Muscle of leg (tissue), 11 donors: ENCODE data around the gene ARHGEF10L. TPM values are rescaled to one million over a fixed set of nuclear protein-coding genes. Genes with fewer than 3 reads are reported as not detected.

Source experiments
- DNase-seq: peaks from one replicate; pipeline ENCODE4 v3.0.0; 2013
- H3K27ac ChIP-seq: one replicate; pipeline ENCODE4 v1.5.1; 2013; ENCODE audit warnings: mild to moderate bottlenecking, low read length, control low read depth
- H3K27me3 ChIP-seq: one replicate; pipeline ENCODE4 v1.6.1; 2013; ENCODE audit warnings: low read length; ENCODE audit not compliant: control insufficient read depth, insufficient read depth
- H3K36me3 ChIP-seq: one replicate; pipeline ENCODE4 v1.6.1; 2013; ENCODE audit warnings: low read length; ENCODE audit not compliant: control insufficient read depth, insufficient read depth
- H3K4me1 ChIP-seq: one replicate; pipeline ENCODE4 v1.6.1; 2013; ENCODE audit warnings: low read length; ENCODE audit not compliant: control insufficient read depth, insufficient read depth
- H3K4me3 ChIP-seq: one replicate; pipeline ENCODE4 v1.5.1; 2013; ENCODE audit warnings: low read length, control low read depth
- H3K9me3 ChIP-seq: replicated peaks from 2 replicates; pipeline ENCODE4 v1.6.1; 2013; ENCODE audit warnings: low read depth, low read length; ENCODE audit not compliant: control insufficient read depth
- WGBS: methylation state at CpG from one replicate; pipeline ENCODE4 v1.1.5; 2013; ENCODE audit warnings: missing lambda C conversion rate; ENCODE audit not compliant: insufficient coverage; 5-methylcytosine and 5-hydroxymethylcytosine counted together
- polyA plus RNA-seq, 8 donors: library from polyadenylated mRNA; unstranded; fragments of 120-200 nt; gene quantifications; one replicate each; pipeline versions ENCODE4 v1.2.1 to v1.2.3, GENCODE V29; 2013; ENCODE audit warnings: inconsistent platforms in 1 of 8, low replicate concordance in 1 of 8; ENCODE audit not compliant: insufficient read length in 8 of 8, insufficient read depth in 1 of 8
- total RNA-seq: library from RNA; stranded (reverse); fragments of 120-200 nt; gene quantifications from one replicate; pipeline ENCODE4 v1.2.4, GENCODE V29; 2013

ARHGEF10L gene
- total and polyA plus RNA-seq, 9 donors = 14.1 to 24.5 (median 22.4) TPM

GRCh38 chr1:17732475-17732874, 193.0 kb downstream of the ARHGEF10L start:
- Histone ChIP-seq H3K27ac (no peak overlapping the region), H3K27me3 (peaks cover 8% of the 10 kb centered on the region), H3K4me1 (no peaks in the 10 kb centered on the region), H3K9me3 (no peaks in the 10 kb centered on the region), H3K4me3 (no peak overlapping the region), H3K36me3 (no peaks in the 10 kb centered on the region)
- DNase-seq = no peak
- WGBS = 76% methylated on average over 2 of the region's 2 CpGs

GRCh38 chr1:17733661-17734060, 194.2 kb downstream of the ARHGEF10L start:
- no peak overlapping the region for H3K27ac ChIP-seq
- H3K9me3 ChIP-seq = no peaks in the 10 kb centered on the region
- H3K4me1 ChIP-seq = no peaks in the 10 kb centered on the region
- no peak overlapping the region for H3K4me3 ChIP-seq
- WGBS = 38% methylated on average over 19 of the region's 21 CpGs
- peaks cover 8% of the 10 kb centered on the region for H3K27me3 ChIP-seq
- no peaks in the 10 kb centered on the region for H3K36me3 ChIP-seq
- no peak for DNase-seq

GRCh38 chr1:17734609-17735008, 195.1 kb downstream of the ARHGEF10L start:
- H3K4me1 ChIP-seq = no peaks in the 10 kb centered on the region
- DNase-seq = no peak
- no peaks in the 10 kb centered on the region for H3K9me3 ChIP-seq
- H3K27ac ChIP-seq = no peak overlapping the region
- H3K36me3 ChIP-seq = no peaks in the 10 kb centered on the region
- no CpG with 5 or more reads among the region's 7 CpGs for WGBS
- no peak overlapping the region for H3K4me3 ChIP-seq
- peaks cover 4% of the 10 kb centered on the region for H3K27me3 ChIP-seq

- no peaks in the 10 kb centered on the region for H3K4me1 ChIP-seq
- no peak overlapping the region for H3K4me3 ChIP-seq
- peaks cover 4% of the 10 kb centered on the region for H3K27me3 ChIP-seq
- WGBS = 85% methylated on average over 2 of the region's 2 CpGs
- DNase-seq = no peak
- no peak overlapping the region for H3K27ac ChIP-seq
- no peaks in the 10 kb centered on the region for H3K9me3 ChIP-seq
- no peaks in the 10 kb centered on the region for H3K36me3 ChIP-seq
These were observed 195.8 kb downstream of the ARHGEF10L start for GRCh38 chr1:17735348-17735747.

GRCh38 chr1:17735793-17736192, 196.3 kb downstream of the ARHGEF10L start:
- Histone ChIP-seq H3K4me1 (no peaks in the 10 kb centered on the region), H3K27ac (no peak overlapping the region), H3K27me3 (peaks cover 4% of the 10 kb centered on the region), H3K4me3 (no peak overlapping the region), H3K9me3 (no peaks in the 10 kb centered on the region), H3K36me3 (no peaks in the 10 kb centered on the region)
- no CpG with 5 or more reads among the region's 7 CpGs for WGBS
- no peak for DNase-seq

- no peak for DNase-seq
- Histone ChIP-seq H3K27ac (no peak overlapping the region), H3K4me3 (no peak overlapping the region), H3K4me1 (peaks cover 4% of the 10 kb centered on the region), H3K9me3 (no peaks in the 10 kb centered on the region), H3K27me3 (peaks cover 7% of the 10 kb centered on the region), H3K36me3 (no peaks in the 10 kb centered on the region)
- 78% methylated on average over 3 of the region's 6 CpGs for WGBS
These were observed 197.1 kb downstream of the ARHGEF10L start for GRCh38 chr1:17736625-17737024.

GRCh38 chr1:17739050-17739449, 199.6 kb downstream of the ARHGEF10L start:
- no peak for DNase-seq
- Histone ChIP-seq H3K27me3 (peaks cover 5% of the 10 kb centered on the region), H3K27ac (no peak overlapping the region), H3K36me3 (no peaks in the 10 kb centered on the region), H3K9me3 (no peaks in the 10 kb centered on the region), H3K4me3 (no peak overlapping the region), H3K4me1 (peaks cover 18% of the 10 kb centered on the region)

GRCh38 chr1:17741052-17741451, 201.6 kb downstream of the ARHGEF10L start:
- no peak overlapping the region for H3K4me3 ChIP-seq
- no peak for DNase-seq
- H3K9me3 ChIP-seq = no peaks in the 10 kb centered on the region
- H3K4me1 ChIP-seq = peaks cover 18% of the 10 kb centered on the region
- WGBS = 26% methylated on average over 4 of the region's 5 CpGs
- H3K27ac ChIP-seq = no peak overlapping the region
- peaks cover 5% of the 10 kb centered on the region for H3K27me3 ChIP-seq
- H3K36me3 ChIP-seq = no peaks in the 10 kb centered on the region

GRCh38 chr1:17742583-17742982, 203.1 kb downstream of the ARHGEF10L start:
- peak; percentile 83 for DNase-seq
- Histone ChIP-seq H3K36me3 (no peaks in the 10 kb centered on the region), H3K9me3 (no peaks in the 10 kb centered on the region), H3K27me3 (peaks cover 2% of the 10 kb centered on the region), H3K27ac (peak overlapping the region; percentile 29), H3K4me1 (peaks cover 18% of the 10 kb centered on the region), H3K4me3 (no peak overlapping the region)
- no CpG with 5 or more reads among the region's 5 CpGs for WGBS

GRCh38 chr1:17743008-17743647, 203.6 kb downstream of the ARHGEF10L start:
- Histone ChIP-seq H3K27me3 (peaks cover 2% of the 10 kb centered on the region), H3K4me1 (peaks cover 18% of the 10 kb centered on the region), H3K27ac (peak overlapping the region; percentile 20), H3K9me3 (no peaks in the 10 kb centered on the region), H3K36me3 (no peaks in the 10 kb centered on the region), H3K4me3 (no peak overlapping the region)
- DNase-seq = peak; percentile 43
- 0% methylated on average over 4 of the region's 11 CpGs for WGBS

- H3K27me3 ChIP-seq = peaks cover 2% of the 10 kb centered on the region
- no peak for DNase-seq
- no peak overlapping the region for H3K27ac ChIP-seq
- H3K9me3 ChIP-seq = no peaks in the 10 kb centered on the region
- peaks cover 18% of the 10 kb centered on the region for H3K4me1 ChIP-seq
- no peaks in the 10 kb centered on the region for H3K36me3 ChIP-seq
- WGBS = 83% methylated on average over 1 of the region's 3 CpGs
- H3K4me3 ChIP-seq = no peak overlapping the region
These were observed 204.4 kb downstream of the ARHGEF10L start for GRCh38 chr1:17743925-17744324.
